ENCODE results near the gene CERK. TPM values are rescaled to one million over a fixed set of nuclear protein-coding genes. Genes with fewer than 3 reads are reported as not detected.

The CERK gene
- polyA plus RNA-seq, 1 of the 3 experiments (the other 2 are of a cell fraction): 32.6 TPM

DNA sequence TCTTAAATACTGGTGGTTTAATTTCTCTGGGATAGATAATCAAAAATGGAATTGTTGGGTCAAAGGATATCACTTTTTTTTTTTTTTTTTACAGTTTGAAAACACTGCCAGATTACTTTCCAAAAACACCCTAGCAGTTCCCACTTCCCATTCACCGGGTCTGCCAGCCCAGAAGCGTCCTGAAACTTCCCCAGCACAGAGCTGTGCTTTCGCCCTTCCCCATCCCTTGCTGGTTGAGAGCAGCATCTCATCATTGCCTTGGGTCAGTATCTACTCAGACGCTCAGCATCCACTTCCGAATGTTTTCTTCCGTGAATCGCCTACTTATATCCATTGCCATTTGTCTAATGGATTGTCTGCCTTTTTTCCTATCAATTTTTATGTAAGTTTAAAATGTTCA, 5.5 kb downstream of the CERK start (continued):
- TF ChIP-seq, protein P1, sequence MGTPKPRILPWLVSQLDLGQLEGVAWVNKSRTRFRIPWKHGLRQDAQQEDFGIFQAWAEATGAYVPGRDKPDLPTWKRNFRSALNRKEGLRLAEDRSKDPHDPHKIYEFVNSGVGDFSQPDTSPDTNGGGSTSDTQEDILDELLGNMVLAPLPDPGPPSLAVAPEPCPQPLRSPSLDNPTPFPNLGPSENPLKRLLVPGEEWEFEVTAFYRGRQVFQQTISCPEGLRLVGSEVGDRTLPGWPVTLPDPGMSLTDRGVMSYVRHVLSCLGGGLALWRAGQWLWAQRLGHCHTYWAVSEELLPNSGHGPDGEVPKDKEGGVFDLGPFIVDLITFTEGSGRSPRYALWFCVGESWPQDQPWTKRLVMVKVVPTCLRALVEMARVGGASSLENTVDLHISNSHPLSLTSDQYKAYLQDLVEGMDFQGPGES (IDR thresholded peaks at IDR 0.05; ENCODE audit: low read depth, low read length): no peak
- no peak for TF ChIP-seq TAF1 (IDR thresholded peaks at IDR 0.05; ENCODE audit: borderline replicate concordance, low read depth, low read length)
- TF ChIP-seq POLR2AphosphoS5 (IDR thresholded peaks at IDR 0.05; ENCODE audit: low read depth, low read length): no peak
- TF ChIP-seq, protein P2, sequence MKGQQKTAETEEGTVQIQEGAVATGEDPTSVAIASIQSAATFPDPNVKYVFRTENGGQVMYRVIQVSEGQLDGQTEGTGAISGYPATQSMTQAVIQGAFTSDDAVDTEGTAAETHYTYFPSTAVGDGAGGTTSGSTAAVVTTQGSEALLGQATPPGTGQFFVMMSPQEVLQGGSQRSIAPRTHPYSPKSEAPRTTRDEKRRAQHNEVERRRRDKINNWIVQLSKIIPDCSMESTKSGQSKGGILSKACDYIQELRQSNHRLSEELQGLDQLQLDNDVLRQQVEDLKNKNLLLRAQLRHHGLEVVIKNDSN (IDR thresholded peaks at IDR 0.05; ENCODE audit: borderline replicate concordance, low read depth): no peak
- TF ChIP-seq YY1 (IDR thresholded peaks at IDR 0.05; ENCODE audit: low read depth): no peak
- TF ChIP-seq, protein P3, sequence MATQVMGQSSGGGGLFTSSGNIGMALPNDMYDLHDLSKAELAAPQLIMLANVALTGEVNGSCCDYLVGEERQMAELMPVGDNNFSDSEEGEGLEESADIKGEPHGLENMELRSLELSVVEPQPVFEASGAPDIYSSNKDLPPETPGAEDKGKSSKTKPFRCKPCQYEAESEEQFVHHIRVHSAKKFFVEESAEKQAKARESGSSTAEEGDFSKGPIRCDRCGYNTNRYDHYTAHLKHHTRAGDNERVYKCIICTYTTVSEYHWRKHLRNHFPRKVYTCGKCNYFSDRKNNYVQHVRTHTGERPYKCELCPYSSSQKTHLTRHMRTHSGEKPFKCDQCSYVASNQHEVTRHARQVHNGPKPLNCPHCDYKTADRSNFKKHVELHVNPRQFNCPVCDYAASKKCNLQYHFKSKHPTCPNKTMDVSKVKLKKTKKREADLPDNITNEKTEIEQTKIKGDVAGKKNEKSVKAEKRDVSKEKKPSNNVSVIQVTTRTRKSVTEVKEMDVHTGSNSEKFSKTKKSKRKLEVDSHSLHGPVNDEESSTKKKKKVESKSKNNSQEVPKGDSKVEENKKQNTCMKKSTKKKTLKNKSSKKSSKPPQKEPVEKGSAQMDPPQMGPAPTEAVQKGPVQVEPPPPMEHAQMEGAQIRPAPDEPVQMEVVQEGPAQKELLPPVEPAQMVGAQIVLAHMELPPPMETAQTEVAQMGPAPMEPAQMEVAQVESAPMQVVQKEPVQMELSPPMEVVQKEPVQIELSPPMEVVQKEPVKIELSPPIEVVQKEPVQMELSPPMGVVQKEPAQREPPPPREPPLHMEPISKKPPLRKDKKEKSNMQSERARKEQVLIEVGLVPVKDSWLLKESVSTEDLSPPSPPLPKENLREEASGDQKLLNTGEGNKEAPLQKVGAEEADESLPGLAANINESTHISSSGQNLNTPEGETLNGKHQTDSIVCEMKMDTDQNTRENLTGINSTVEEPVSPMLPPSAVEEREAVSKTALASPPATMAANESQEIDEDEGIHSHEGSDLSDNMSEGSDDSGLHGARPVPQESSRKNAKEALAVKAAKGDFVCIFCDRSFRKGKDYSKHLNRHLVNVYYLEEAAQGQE (IDR thresholded peaks at IDR 0.05; ENCODE audit: low read depth, low read length): no peak

DNA sequence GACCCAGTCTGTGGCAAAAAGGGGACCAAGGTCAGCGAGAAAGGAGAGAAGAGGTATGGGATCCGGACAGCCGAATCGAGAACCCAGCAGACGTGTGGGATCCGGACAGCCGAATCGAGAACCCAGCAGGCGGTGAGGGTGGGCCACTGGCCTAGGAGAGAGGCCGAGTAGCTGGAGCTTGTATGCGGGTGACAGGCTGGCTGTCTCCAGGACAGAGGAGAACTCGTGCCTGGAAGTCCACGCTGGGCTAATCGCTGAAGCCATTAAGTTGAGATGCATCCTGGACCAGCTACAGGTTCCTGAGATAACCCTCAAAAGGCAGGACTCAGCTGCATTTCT, 6.0 kb downstream of the CERK start:
- no peaks in the 10 kb centered on the region for H3K9me2 ChIP-seq
- DNase-seq: no peak
- H4K20me1 ChIP-seq (ENCODE audit: insufficient read depth): peaks cover 93% of the 10 kb centered on the region
- ChIA-PET POLR2A (no interaction called here), CTCF (interaction anchor here (2.2 to 2.5 kb wide), 2 partner anchors 26 to 168 kb away, joined by 8 to 11 read pairs; no protein-coding TSS in a partner anchor)
- no peak overlapping the region for H3K4me3 ChIP-seq (ENCODE audit: low read depth in 2 of 2, low read length in 1 of 2)
- no peak overlapping the region for H2AFZ ChIP-seq (ENCODE audit: low read depth)
- no peak overlapping the region for H3K4me2 ChIP-seq
- H3K9me3 ChIP-seq: no peaks in the 10 kb centered on the region
- no peak for TF ChIP-seq RFX5 (IDR thresholded peaks at IDR 0.05; ENCODE audit: low read length)
- no peak for TF ChIP-seq YY1 (IDR thresholded peaks at IDR 0.05; ENCODE audit: low read depth)
- TF ChIP-seq POLR2AphosphoS5 (IDR thresholded peaks at IDR 0.05; ENCODE audit: low read depth, low read length): no peak
- no peak for TF ChIP-seq CHD2 (IDR thresholded peaks at IDR 0.05; ENCODE audit: low read length, partially characterized antibody)
- TF ChIP-seq SIN3A (IDR thresholded peaks at IDR 0.05; ENCODE audit: borderline replicate concordance, low read depth, low read length): no peak
- TF ChIP-seq, protein P2 (IDR thresholded peaks at IDR 0.05; ENCODE audit: borderline replicate concordance, low read depth): no peak
- no peak for TF ChIP-seq FOXM1 (IDR thresholded peaks at IDR 0.05; ENCODE audit: low read depth)
- TF ChIP-seq GATA2 (CRISPR knock-in tag; IDR thresholded peaks at IDR 0.05): no peak
- no peak for TF ChIP-seq NRF1 (IDR thresholded peaks at IDR 0.05; ENCODE audit: low read depth, low read length)
- TF ChIP-seq, protein P1 (IDR thresholded peaks at IDR 0.05; ENCODE audit: low read depth, low read length): no peak
- no peak for TF ChIP-seq TCF12 (IDR thresholded peaks at IDR 0.05)
- no peak for TF ChIP-seq RCOR1 (IDR thresholded peaks at IDR 0.05; ENCODE audit: low read length)
- no peak for TF ChIP-seq GABPA (IDR thresholded peaks at IDR 0.05; ENCODE audit: low read depth)
- TF ChIP-seq RXRA (IDR thresholded peaks at IDR 0.05; ENCODE audit: borderline replicate concordance, low read depth): no peak
- TF ChIP-seq FOSL2 (IDR thresholded peaks at IDR 0.05; ENCODE audit: borderline replicate concordance, low read depth): no peak
- TF ChIP-seq NFIC (IDR thresholded peaks at IDR 0.05; ENCODE audit: borderline replicate concordance): no peak
- no peak for TF ChIP-seq ELF1 (IDR thresholded peaks at IDR 0.05)
- TF ChIP-seq FOXJ3 (CRISPR knock-in tag; IDR thresholded peaks at IDR 0.05): no peak
- no peak for TF ChIP-seq EP300 (IDR thresholded peaks at IDR 0.05; ENCODE audit: borderline replicate concordance in 1 of 2, low read depth in 1 of 2, low read length in 1 of 2)
- peaks cover 0 to 6% of the 10 kb centered on the region in 2 experiments for H3K36me3 ChIP-seq (replicated peaks in 1 of 2; ENCODE audit: control insufficient read depth in 1 of 2, insufficient read depth in 2 of 2, low read length in 1 of 2)
- no peak overlapping the region for H3K9ac ChIP-seq
- WGBS (ENCODE audit: low lambda C conversion rate): 97% methylated on average over 14 of the region's 14 CpGs
- H3K27me3 ChIP-seq (ENCODE audit: insufficient read depth): no peaks in the 10 kb centered on the region
- H3K27ac ChIP-seq (ENCODE audit: low read depth in 2 of 2, low read length in 1 of 2): peak overlapping the region in 1 of 2 experiments; percentile 40; a peak in 1 of 4 replicates
- peaks cover 15 to 75% of the 10 kb centered on the region in 2 experiments for H3K4me1 ChIP-seq (ENCODE audit: control insufficient read depth in 1 of 2, insufficient read depth in 2 of 2, low read depth in 1 of 2, low read length in 1 of 2)
- H3K79me2 ChIP-seq (ENCODE audit: insufficient read depth): peaks cover 100% of the 10 kb centered on the region
- H3F3A ChIP-seq (replicated peaks; ENCODE audit: insufficient read depth): peaks cover 5% of the 10 kb centered on the region
